Astrocyte (in vitro differentiated cells and primary cell): Measurements from ENCODE around the gene IGF2R.

ENCODE experiments used
- EZH2 ChIP-seq: IDR thresholded peaks from 2 replicates; pipeline ENCODE4 v1.6.1; 2012; ENCODE audit warnings: mild to moderate bottlenecking, low read length, inconsistent platforms; ENCODE audit not compliant: insufficient read depth
- TF ChIP-seq, protein P1 (sequence below): IDR thresholded peaks from 2 replicates; pipeline ENCODE4 v1.5.1; 2011; ENCODE audit warnings: low read depth, mild to moderate bottlenecking, inconsistent platforms, low read length, moderate library complexity; ENCODE audit not compliant: insufficient read depth

GRCh38 chr6:160088784-160089533 lies 120.1 kb downstream of the IGF2R start:
- TF ChIP-seq, protein P1, sequence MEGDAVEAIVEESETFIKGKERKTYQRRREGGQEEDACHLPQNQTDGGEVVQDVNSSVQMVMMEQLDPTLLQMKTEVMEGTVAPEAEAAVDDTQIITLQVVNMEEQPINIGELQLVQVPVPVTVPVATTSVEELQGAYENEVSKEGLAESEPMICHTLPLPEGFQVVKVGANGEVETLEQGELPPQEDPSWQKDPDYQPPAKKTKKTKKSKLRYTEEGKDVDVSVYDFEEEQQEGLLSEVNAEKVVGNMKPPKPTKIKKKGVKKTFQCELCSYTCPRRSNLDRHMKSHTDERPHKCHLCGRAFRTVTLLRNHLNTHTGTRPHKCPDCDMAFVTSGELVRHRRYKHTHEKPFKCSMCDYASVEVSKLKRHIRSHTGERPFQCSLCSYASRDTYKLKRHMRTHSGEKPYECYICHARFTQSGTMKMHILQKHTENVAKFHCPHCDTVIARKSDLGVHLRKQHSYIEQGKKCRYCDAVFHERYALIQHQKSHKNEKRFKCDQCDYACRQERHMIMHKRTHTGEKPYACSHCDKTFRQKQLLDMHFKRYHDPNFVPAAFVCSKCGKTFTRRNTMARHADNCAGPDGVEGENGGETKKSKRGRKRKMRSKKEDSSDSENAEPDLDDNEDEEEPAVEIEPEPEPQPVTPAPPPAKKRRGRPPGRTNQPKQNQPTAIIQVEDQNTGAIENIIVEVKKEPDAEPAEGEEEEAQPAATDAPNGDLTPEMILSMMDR: no peak
- no peak for TF ChIP-seq EZH2
